ENCODE measurements around the gene PLEKHA8. TPM values are rescaled to one million over a fixed set of nuclear protein-coding genes. Genes with fewer than 3 reads are reported as not detected.
"Not testable (repeated sequence)": the region's sequence is repeated elsewhere in the genome, so short reads cannot be mapped to it uniquely, and the experiment has no call there.

Gene PLEKHA8
- total RNA-seq, 1 donor from 2014 or later = 43.8 TPM

DNA sequence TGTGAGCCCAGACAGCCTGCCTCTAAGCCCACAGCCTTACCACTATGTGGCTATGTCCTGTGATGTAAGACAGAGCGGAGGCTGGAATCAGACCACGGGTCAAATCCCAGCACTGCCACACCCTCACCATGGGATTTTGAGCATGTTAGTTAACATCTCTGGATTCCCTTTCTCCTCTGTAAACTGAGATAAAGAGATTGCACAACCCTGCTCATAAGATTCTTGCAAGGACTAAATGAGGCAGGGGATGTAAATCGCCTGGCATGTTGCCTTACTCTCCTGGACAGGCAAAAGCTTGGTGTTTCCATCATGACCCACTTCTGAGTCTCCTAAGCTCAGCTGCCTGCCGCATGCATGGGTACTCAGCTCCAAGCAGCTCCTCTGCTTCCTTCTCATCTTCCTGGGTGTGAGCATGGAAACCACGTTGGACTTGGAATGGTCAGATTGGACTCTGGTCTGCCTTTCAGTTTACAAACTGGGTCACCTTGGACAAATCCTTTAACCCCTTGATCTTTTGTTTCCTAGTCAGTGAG is 65.3 kb downstream of the PLEKHA8 start:
- H3K36me3 Mint-ChIP-seq (ENCODE audit: low read depth, unreplicated experiment) = peaks cover 32% of the 10 kb centered on the region
- no peaks in the 10 kb centered on the region for H3K27me3 Mint-ChIP-seq (ENCODE audit: unreplicated experiment)
- H3K4me3 Mint-ChIP-seq (ENCODE audit: unreplicated experiment) = no peak overlapping the region
- peaks cover 12% of the 10 kb centered on the region for H3K4me1 Mint-ChIP-seq (ENCODE audit: unreplicated experiment)
- peaks cover 11% of the 10 kb centered on the region for H3K9me3 Mint-ChIP-seq (ENCODE audit: unreplicated experiment)
- no peak overlapping the region for H3K27ac Mint-ChIP-seq (ENCODE audit: unreplicated experiment)
- no peak for DNase-seq (ENCODE audit: low spot score)
- no peak for TF ChIP-seq CTCF (IDR thresholded peaks at IDR 0.05; ENCODE audit: unreplicated experiment)

DNA sequence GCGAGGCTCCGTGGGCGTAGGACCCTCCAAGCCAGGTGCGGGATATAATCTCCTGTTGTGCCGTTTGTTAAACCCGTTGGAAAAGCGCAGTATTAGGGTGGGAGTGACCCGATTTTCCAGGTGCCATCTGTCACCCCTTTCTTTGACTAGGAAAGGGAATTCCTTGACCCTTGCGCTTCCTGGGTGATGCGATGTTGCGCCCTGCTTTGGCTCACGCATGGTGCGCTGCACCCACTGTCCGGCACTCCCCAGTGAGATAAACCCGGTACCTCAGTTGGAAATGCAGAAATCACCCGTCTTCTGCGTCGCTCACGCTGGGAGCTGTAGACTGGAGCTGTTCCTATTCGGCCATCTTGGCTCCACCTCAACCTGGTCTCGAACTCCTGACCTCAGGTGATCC is 70.4 kb downstream of the PLEKHA8 start:
- Mint-ChIP-seq H3K9me3 (ENCODE audit: unreplicated experiment) (peaks cover 26% of the 10 kb centered on the region), H3K36me3 (ENCODE audit: low read depth, unreplicated experiment) (peaks cover 45% of the 10 kb centered on the region)
- not testable (repeated sequence) for DNase-seq (ENCODE audit: low spot score); H3K27me3 Mint-ChIP-seq (ENCODE audit: unreplicated experiment); H3K4me3 Mint-ChIP-seq (ENCODE audit: unreplicated experiment); H3K4me1 Mint-ChIP-seq (ENCODE audit: unreplicated experiment); H3K27ac Mint-ChIP-seq (ENCODE audit: unreplicated experiment)

- no peaks in the 10 kb centered on the region for H3K4me1 Mint-ChIP-seq (ENCODE audit: unreplicated experiment)
- peaks cover 18% of the 10 kb centered on the region for H3K9me3 Mint-ChIP-seq (ENCODE audit: unreplicated experiment)
- no peak for TF ChIP-seq CTCF (IDR thresholded peaks at IDR 0.05; ENCODE audit: unreplicated experiment)
- H3K4me3 Mint-ChIP-seq (ENCODE audit: unreplicated experiment) = no peak overlapping the region
- no peak for DNase-seq (ENCODE audit: low spot score)
- H3K27me3 Mint-ChIP-seq (ENCODE audit: unreplicated experiment) = no peaks in the 10 kb centered on the region
- H3K27ac Mint-ChIP-seq (ENCODE audit: unreplicated experiment) = no peak overlapping the region
- peaks cover 25% of the 10 kb centered on the region for H3K36me3 Mint-ChIP-seq (ENCODE audit: low read depth, unreplicated experiment)
These were observed 74.1 kb downstream of the PLEKHA8 start for GRCh38 chr7:30102281-30102680.

DNA sequence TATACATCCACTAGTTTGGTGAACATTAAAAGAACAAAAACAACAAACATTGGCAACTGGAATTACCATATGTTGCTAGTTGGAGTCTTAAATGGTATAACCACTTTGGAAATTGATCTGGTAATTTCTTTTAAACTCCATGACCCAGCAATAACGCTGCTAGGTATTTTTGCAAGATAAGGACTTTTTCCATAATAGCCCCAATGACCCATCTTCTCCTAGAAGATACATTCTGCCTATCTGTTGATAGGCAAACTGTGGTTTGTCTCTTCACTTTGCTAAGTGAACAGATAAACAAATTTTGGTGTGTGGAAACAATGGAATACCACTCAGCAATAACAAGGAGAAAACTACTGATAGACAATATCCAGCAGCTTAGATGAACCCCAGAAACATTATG is 75.9 kb downstream of the PLEKHA8 start:
- Mint-ChIP-seq H3K9me3 (ENCODE audit: unreplicated experiment) (peaks cover 10% of the 10 kb centered on the region), H3K27ac (ENCODE audit: unreplicated experiment) (no peak overlapping the region), H3K27me3 (ENCODE audit: unreplicated experiment) (no peaks in the 10 kb centered on the region), H3K36me3 (ENCODE audit: low read depth, unreplicated experiment) (peaks cover 10% of the 10 kb centered on the region), H3K4me3 (ENCODE audit: unreplicated experiment) (no peak overlapping the region), H3K4me1 (ENCODE audit: unreplicated experiment) (no peaks in the 10 kb centered on the region)
- no peak for TF ChIP-seq CTCF (IDR thresholded peaks at IDR 0.05; ENCODE audit: unreplicated experiment)
- DNase-seq (ENCODE audit: low spot score) = no peak

DNA sequence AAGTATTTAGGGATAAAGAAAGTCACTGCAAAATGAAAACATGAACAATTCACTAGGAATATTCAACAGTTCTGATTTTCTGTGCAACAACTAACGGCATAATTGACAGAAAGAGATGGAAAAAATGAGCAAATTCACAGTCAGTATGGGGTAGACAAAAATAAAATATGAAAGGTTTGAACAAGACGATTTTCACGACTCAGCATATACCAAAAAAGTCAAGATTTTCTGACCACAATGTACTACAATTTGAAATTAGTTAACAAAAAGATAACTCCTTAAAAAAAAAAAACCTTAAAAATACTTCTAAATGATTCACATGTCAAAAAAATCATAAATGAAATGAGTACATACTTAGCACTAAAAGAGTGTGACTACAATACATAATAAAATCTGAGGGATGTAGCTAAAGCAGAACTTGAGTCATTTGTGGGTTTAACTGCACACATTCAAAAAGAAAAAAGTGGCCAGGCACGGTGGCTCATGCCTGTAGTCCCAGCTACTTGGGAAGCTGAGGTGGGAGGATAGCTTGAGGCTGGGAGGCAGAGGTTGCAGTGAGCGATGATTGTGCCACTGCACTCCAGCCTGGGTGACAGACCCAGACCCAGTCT is 84.0 kb downstream of the PLEKHA8 start:
- no peak for TF ChIP-seq CTCF (IDR thresholded peaks at IDR 0.05; ENCODE audit: unreplicated experiment)
- DNase-seq (ENCODE audit: low spot score) = no peak
- no peak overlapping the region for H3K27ac Mint-ChIP-seq (ENCODE audit: unreplicated experiment)

More for the DNA sequence above, 84.0 kb downstream of the PLEKHA8 start:
- Mint-ChIP-seq H3K4me1 (ENCODE audit: unreplicated experiment) (no peaks in the 10 kb centered on the region), H3K27me3 (ENCODE audit: unreplicated experiment) (no peaks in the 10 kb centered on the region), H3K36me3 (ENCODE audit: low read depth, unreplicated experiment) (peaks cover 16% of the 10 kb centered on the region), H3K4me3 (ENCODE audit: unreplicated experiment) (no peak overlapping the region), H3K9me3 (ENCODE audit: unreplicated experiment) (peaks cover 3% of the 10 kb centered on the region)
